GM23338 (cell line): ENCODE data around the gene C19orf81. TPM values are rescaled to one million over a fixed set of nuclear protein-coding genes. Genes with fewer than 3 reads are reported as not detected.
A peak's percentile ranks its signal among the peaks of the same experiment; 100 is the strongest.

Source experiments
- ATAC-seq: fragments of 200-7000 bp; cut with Tn5 transposase; 3 replicates; pipeline ENCODE4 v1.9.1; 2020
- DNase-seq: peaks from one replicate; pipeline ENCODE4 v3.0.0-alpha.2; 2015; ENCODE audit warnings: low spot score
- H2AFZ ChIP-seq: fragments of 200-600 bp; sonication (generic); 2 replicates; pipeline ENCODE4 v1.8.0; 2016; ENCODE audit warnings: antibody characterized with exemption, mild to moderate bottlenecking, moderate library complexity
- H3F3A ChIP-seq: fragments of 200-600 bp; sonication (generic); replicated peaks from 2 replicates; pipeline ENCODE4 v1.8.0; 2017; ENCODE audit warnings: antibody characterized with exemption, mixed run types, low read depth
- H3K27ac ChIP-seq: fragments of 200-600 bp; sonication (generic); 2 replicates; pipeline ENCODE4 v1.6.1; 2016; ENCODE audit warnings: low read depth
- H3K27me3 ChIP-seq: fragments of 200-600 bp; sonication (generic); 2 replicates; pipeline ENCODE4 v1.8.0; 2016; ENCODE audit warnings: mild to moderate bottlenecking, mixed run types, moderate library complexity; ENCODE audit not compliant: insufficient read depth
- H3K36me3 ChIP-seq: fragments of 200-600 bp; sonication (generic); 2 replicates; pipeline ENCODE4 v1.8.0; 2016; ENCODE audit warnings: mild to moderate bottlenecking; ENCODE audit not compliant: insufficient read depth
- H3K4me1 ChIP-seq: fragments of 200-600 bp; sonication (generic); 2 replicates; pipeline ENCODE4 v1.8.0; 2016; ENCODE audit warnings: mild to moderate bottlenecking, moderate library complexity; ENCODE audit not compliant: insufficient read depth
- H3K4me2 ChIP-seq: fragments of 200-600 bp; sonication (generic); 2 replicates; pipeline ENCODE4 v1.7.1; 2017; ENCODE audit warnings: mixed run types
- H3K4me3 ChIP-seq: fragments of 200-600 bp; sonication (generic); 2 replicates; pipeline ENCODE4 v1.6.1; 2016; ENCODE audit warnings: mixed run types
- H3K79me2 ChIP-seq: fragments of 200-600 bp; sonication (generic); replicated peaks from 2 replicates; pipeline ENCODE4 v1.8.0; 2017; ENCODE audit warnings: mild to moderate bottlenecking; ENCODE audit not compliant: insufficient read depth
- H3K9me2 ChIP-seq: fragments of 200-600 bp; sonication (generic); 2 replicates; pipeline ENCODE4 v1.8.0; 2017; ENCODE audit not compliant: insufficient read depth
- H4K20me1 ChIP-seq: fragments of 200-600 bp; sonication (generic); replicated peaks from 2 replicates; pipeline ENCODE4 v1.8.0; 2017; ENCODE audit warnings: mild to moderate bottlenecking; ENCODE audit not compliant: insufficient read depth
- H3K27ac Mint-ChIP-seq: 2 replicates; pipeline ENCODE4 v1.8.0; 2020; ENCODE audit warnings: inconsistent platforms, mild to moderate bottlenecking, moderate library complexity, mixed read lengths
- H3K27me3 Mint-ChIP-seq: 3 replicates; pipeline ENCODE4 v1.8.0; 2022; ENCODE audit warnings: low read depth, mild to moderate bottlenecking, moderate library complexity, mixed read lengths, inconsistent platforms; ENCODE audit not compliant: insufficient read depth, poor library complexity
- H3K36me3 Mint-ChIP-seq: 3 replicates; pipeline ENCODE4 v1.8.0; 2021; ENCODE audit warnings: low read depth, mild to moderate bottlenecking, inconsistent platforms, moderate library complexity, mixed read lengths
- H3K4me1 Mint-ChIP-seq: 3 replicates; pipeline ENCODE4 v1.8.0; 2020; ENCODE audit warnings: mild to moderate bottlenecking, inconsistent platforms, mixed read lengths
- H3K4me3 Mint-ChIP-seq: 3 replicates; pipeline ENCODE4 v1.8.0; 2021; ENCODE audit warnings: moderate library complexity, mild to moderate bottlenecking, inconsistent platforms, mixed read lengths
- H3K9me3 Mint-ChIP-seq: 3 replicates; pipeline ENCODE4 v1.8.0; 2020; ENCODE audit warnings: moderate library complexity, mild to moderate bottlenecking, inconsistent platforms, mixed read lengths
- CREB1 ChIP-seq: fragments of 250-450 bp; sonication (Bioruptor Pico); IDR thresholded peaks from 2 replicates; pipeline ENCODE4 v1.5.0; 2020; ENCODE audit warnings: low read depth, mild to moderate bottlenecking, moderate library complexity
- EZH2 ChIP-seq: fragments of 200-600 bp; sonication (generic); IDR thresholded peaks from one replicate; pipeline ENCODE4 v1.8.0; 2017; ENCODE audit warnings: antibody characterized with exemption, mild to moderate bottlenecking, low read depth; ENCODE audit not compliant: unreplicated experiment
- NANOG ChIP-seq: IDR thresholded peaks from 2 replicates; pipeline ENCODE4 v1.6.1; 2016; ENCODE audit warnings: antibody characterized with exemption, borderline replicate concordance
- ZNF114 ChIP-seq: fragments of 250-450 bp; sonication (Bioruptor Pico); IDR thresholded peaks from 2 replicates; pipeline ENCODE4 v1.5.0; 2020; ENCODE audit warnings: mild to moderate bottlenecking, moderate library complexity
- ZNF462 ChIP-seq: fragments of 250-450 bp; sonication (Bioruptor Pico); IDR thresholded peaks from 2 replicates; pipeline ENCODE4 v1.5.0; 2020; ENCODE audit warnings: mild to moderate bottlenecking, moderate library complexity
- polyA plus RNA-seq: library from polyadenylated mRNA; unstranded; fragments of >200 nt; fragmentation: Nextera tagmentation; extraction: Ambion mirVana; gene quantifications from 2 replicates; pipeline ENCODE4 v1.2.1, GENCODE V29; 2016
- total RNA-seq: library from RNA; depleted of rRNA; stranded (reverse); fragments of >200 nt; shearing (Covaris generic); gene quantifications from 2 replicates; pipeline ENCODE4 v1.2.3, GENCODE V29; 2014
- TF ChIP-seq, protein P1 (sequence below): IDR thresholded peaks from 2 replicates; pipeline ENCODE4 v1.6.1; 2016; ENCODE audit warnings: antibody characterized with exemption

C19orf81 gene
- total and polyA plus RNA-seq, 2 experiments from 2014 or later, result 23.2 to 54.3 TPM

DNA sequence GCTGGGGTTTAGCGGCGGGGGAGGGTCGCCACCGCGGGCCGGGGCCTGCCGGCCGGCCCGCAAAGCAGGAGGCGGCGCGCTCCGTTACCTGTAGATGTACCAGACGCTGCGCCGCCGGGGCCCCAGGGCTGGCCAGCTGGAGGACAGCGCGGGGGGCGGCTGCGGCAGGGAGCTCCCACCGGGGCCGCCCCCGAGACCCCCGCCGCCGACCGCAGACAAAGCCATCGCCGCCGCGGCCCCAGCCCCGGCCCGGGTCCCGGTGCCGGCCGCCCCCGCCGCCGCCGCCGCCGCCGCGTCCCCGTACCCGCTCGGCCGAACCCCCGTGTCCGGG lies 45.5 kb downstream of the C19orf81 start (continued):
- TF ChIP-seq ZNF462 (CRISPR knock-in tag) (no peak), CREB1 (no peak), NANOG (no peak)

GRCh38 chr19:50695251-50696093 lies 46.2 kb downstream of the C19orf81 start:
- DNase-seq, result peak; percentile 69
- no peaks in the 10 kb centered on the region for H3K9me2 ChIP-seq
- no peaks in the 10 kb centered on the region for H3K36me3 ChIP-seq
- H3K79me2 ChIP-seq, result no peaks in the 10 kb centered on the region
- peak overlapping the region; percentile 68 for H3K4me3 ChIP-seq
- peaks cover 8% of the 10 kb centered on the region; the same call in 1 of the 2 replicates for H3K4me1 ChIP-seq
- H3K4me2 ChIP-seq, result peak overlapping the region; percentile 94
- H4K20me1 ChIP-seq, result no peaks in the 10 kb centered on the region; the same call in none of the 2 replicates
- Mint-ChIP-seq H3K27ac (no peak overlapping the region), H3K27me3 (peaks cover 6% of the 10 kb centered on the region), H3K4me1 (no peaks in the 10 kb centered on the region), H3K9me3 (peaks cover 91% of the 10 kb centered on the region), H3K4me3 (no peak overlapping the region), H3K36me3 (peaks cover 53% of the 10 kb centered on the region)
- peaks cover 94% of the 10 kb centered on the region for H3K27me3 ChIP-seq
- no peaks in the 10 kb centered on the region for H3F3A ChIP-seq
- H3K27ac ChIP-seq, result no peak overlapping the region
- peak overlapping the region; percentile 63; the same call in 1 of the 2 replicates for H2AFZ ChIP-seq
- peak; percentile 62 for ATAC-seq
- TF ChIP-seq CREB1, result no peak
- TF ChIP-seq, protein P1, sequence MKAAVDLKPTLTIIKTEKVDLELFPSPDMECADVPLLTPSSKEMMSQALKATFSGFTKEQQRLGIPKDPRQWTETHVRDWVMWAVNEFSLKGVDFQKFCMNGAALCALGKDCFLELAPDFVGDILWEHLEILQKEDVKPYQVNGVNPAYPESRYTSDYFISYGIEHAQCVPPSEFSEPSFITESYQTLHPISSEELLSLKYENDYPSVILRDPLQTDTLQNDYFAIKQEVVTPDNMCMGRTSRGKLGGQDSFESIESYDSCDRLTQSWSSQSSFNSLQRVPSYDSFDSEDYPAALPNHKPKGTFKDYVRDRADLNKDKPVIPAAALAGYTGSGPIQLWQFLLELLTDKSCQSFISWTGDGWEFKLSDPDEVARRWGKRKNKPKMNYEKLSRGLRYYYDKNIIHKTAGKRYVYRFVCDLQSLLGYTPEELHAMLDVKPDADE, result no peak
- TF ChIP-seq ZNF114 (CRISPR knock-in tag), result no peak
- TF ChIP-seq NANOG, result no peak
- TF ChIP-seq EZH2, result peak; percentile 29
- TF ChIP-seq ZNF462 (CRISPR knock-in tag), result no peak
